Activated CD4-positive, alpha-beta T cell treated with anti-CD3 and anti-CD28 coated beads for 36 hours (primary cell): ENCODE results near the gene ERGIC1. TPM values are rescaled to one million over a fixed set of nuclear protein-coding genes. Genes with fewer than 3 reads are reported as not detected.
"Not testable (repeated sequence)": the region's sequence is repeated elsewhere in the genome, so short reads cannot be mapped to it uniquely, and the experiment has no call there.

Experiments used
- ATAC-seq: fragments of 200-7000 bp; cut with Tn5 transposase; one replicate; pipeline ENCODE4 v1.10.0; 2021; ENCODE audit warnings: mild to moderate bottlenecking, moderate library complexity
- CTCF ChIA-PET: fragments of 350-600 bp; sonication (Branson Sonifier 250); formaldehyde crosslinking; loops from one replicate; lab custom pipeline; 2021; ENCODE audit warnings: antibody characterized with exemption; lab: Charles Lee
- POLR2A ChIA-PET: fragments of 350-600 bp; sonication (Branson Sonifier 250); formaldehyde crosslinking; loops from one replicate; lab custom pipeline; 2021; ENCODE audit warnings: antibody characterized with exemption, inconsistent platforms; lab: Charles Lee
- DNase-seq: peaks from one replicate; pipeline ENCODE4 v3.0.0-alpha.2; 2020
- H3K27ac Mint-ChIP-seq: one replicate; pipeline ENCODE4 v1.8.0; 2021; ENCODE audit warnings: mixed read lengths
- H3K27me3 Mint-ChIP-seq: one replicate; pipeline ENCODE4 v1.8.0; 2021; ENCODE audit warnings: mixed read lengths
- H3K36me3 Mint-ChIP-seq: one replicate; pipeline ENCODE4 v1.8.0; 2021; ENCODE audit warnings: low read depth, mixed read lengths
- H3K4me1 Mint-ChIP-seq: one replicate; pipeline ENCODE4 v1.8.0; 2021; ENCODE audit warnings: mixed read lengths
- H3K4me3 Mint-ChIP-seq: one replicate; pipeline ENCODE4 v1.8.0; 2021; ENCODE audit warnings: mild to moderate bottlenecking, moderate library complexity, mixed read lengths
- H3K9me3 Mint-ChIP-seq: one replicate; pipeline ENCODE4 v1.8.0; 2021; ENCODE audit warnings: low read depth, mixed read lengths
- intact Hi-C, 2 experiments: fragments of 100-400 bp; cut with DNase I in 1 of 2; cut with micrococcal nuclease in 1 of 2; formaldehyde crosslinking; loops; one replicate each; pipeline versions ENCODE4 v1.14.2 to v1.15.1; 2022 to 2024; cut with DNase I, micrococcal nuclease
- total RNA-seq, 2 experiments: library from RNA; stranded (reverse); gene quantifications; one replicate each; pipeline ENCODE4 v1.2.3, GENCODE V29; 2021

Gene ERGIC1
- total RNA-seq, 2 experiments from 2014 or later, result 40.3 to 50.0 TPM

DNA sequence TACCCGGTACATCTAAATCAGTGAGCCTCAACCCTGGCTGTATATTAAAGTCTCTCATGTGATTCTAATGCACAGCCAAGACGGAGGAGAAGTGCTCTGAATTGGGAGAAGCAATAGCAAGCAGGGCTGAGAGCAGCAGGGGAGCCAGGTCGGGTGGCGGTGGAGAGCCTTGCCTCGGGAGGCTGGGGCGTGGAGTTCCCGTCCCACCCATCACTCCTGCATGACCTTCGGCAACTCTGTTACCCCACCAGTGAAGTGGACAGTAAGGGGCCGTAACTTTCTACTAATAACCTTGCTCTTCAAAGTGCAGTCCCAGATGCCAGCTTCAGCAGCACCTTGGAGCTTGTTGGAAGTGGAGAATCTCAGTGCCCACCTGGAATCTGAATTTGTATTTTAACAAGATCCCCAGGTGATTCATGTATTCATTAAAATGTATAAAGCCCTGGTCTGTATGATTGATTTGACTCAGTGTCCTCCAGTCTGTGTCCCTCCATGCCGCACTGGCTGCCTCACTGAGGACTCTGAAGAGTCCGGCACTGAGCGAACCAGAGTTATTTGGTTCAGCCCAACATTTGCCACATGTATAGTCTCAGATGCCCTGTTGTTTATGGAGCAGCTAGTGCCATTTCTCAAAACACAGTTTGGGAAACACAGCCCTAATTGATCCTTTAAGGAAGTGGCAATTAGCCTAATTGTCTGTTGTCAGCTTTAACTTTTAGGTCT lies 6.5 kb downstream of the ERGIC1 start:
- ChIA-PET CTCF (interaction anchor here (1.0 to 1.2 kb wide), 2 partner anchors 9 to 11 kb away, joined by 3 read pairs; no protein-coding TSS in a partner anchor), POLR2A (no interaction called here)
- ATAC-seq (no peak), DNase-seq (no peak)
- intact Hi-C loops, result loop anchor here in 1 of 2 experiments (10.0 kb wide), 1 partner anchor 74 kb away; no protein-coding TSS in a partner anchor
- Mint-ChIP-seq H3K9me3 (no peaks in the 10 kb centered on the region), H3K27ac (no peak overlapping the region), H3K36me3 (peaks cover 5% of the 10 kb centered on the region), H3K4me1 (peaks cover 29% of the 10 kb centered on the region), H3K27me3 (no peaks in the 10 kb centered on the region), H3K4me3 (no peak overlapping the region)

DNA sequence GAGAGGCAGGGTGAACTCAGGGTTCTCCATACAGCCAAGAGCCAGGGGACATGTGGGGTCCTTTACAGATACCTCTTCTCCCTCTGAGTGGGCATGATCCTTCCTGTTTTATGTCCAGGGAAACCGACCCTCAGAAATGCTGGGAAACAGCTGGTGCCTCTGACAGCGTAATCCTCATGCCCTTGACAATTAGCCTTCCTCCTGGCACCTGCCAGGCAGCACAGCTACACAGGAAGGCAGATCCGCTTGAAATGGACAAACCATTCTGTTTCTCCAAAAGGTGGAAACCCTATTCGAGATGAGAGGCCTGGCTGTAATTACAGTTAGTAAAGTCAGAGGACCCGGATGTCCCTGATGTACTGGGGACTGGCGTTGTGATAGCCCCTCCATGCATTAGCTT lies 7.2 kb downstream of the ERGIC1 start:
- peaks cover 22% of the 10 kb centered on the region for H3K4me1 Mint-ChIP-seq
- DNase-seq (no peak), ATAC-seq (no peak)
- no peak overlapping the region for H3K4me3 Mint-ChIP-seq
- POLR2A ChIA-PET, result no interaction called here
- H3K36me3 Mint-ChIP-seq, result peaks cover 5% of the 10 kb centered on the region
- no peaks in the 10 kb centered on the region for H3K27me3 Mint-ChIP-seq
- intact Hi-C loops, result loop anchor here in 1 of 2 experiments (10.0 kb wide), 1 partner anchor 74 kb away; no protein-coding TSS in a partner anchor
- CTCF ChIA-PET, result interaction anchor here (1.2 kb wide), 1 partner anchor 9 kb away, joined by 3 read pairs; no protein-coding TSS in a partner anchor
- no peak overlapping the region for H3K27ac Mint-ChIP-seq
- H3K9me3 Mint-ChIP-seq, result no peaks in the 10 kb centered on the region

DNA sequence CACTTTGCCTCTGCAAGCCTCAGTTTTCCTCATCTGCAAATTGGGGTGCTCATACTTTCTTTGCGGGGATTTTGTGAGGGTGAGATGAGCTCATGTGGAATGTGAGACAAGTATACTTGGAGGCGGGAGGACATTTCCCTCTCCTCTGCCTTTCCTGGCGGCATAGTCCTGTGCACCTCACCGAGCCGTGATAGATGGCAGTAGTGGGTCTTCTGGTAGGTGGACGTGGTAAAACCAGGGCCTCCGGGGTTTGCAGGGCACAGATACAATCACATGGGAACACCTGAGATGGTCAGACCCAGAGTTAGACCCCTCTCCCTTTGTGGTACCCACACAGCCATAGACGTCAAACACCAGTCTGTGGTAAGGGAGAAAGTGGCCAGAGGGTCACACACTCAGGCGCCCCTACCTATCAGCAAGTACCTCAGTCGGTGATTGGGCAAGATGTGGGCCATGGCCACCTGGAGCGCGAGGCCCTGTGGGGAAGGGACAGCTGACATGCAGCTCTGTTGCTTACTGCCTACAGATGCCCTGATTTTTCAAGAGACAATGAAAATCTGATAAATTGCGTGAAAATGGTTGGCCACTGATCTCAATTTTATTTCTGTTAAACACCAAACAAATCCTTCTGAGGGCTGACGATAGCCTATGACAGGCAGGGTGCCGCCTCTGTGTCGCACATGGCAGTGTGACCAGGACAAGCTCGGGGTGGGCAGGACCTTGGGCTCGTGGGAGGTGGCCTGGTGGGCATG lies 9.9 kb downstream of the ERGIC1 start:
- Mint-ChIP-seq H3K36me3 (no peaks in the 10 kb centered on the region), H3K4me1 (peaks cover 11% of the 10 kb centered on the region), H3K4me3 (no peak overlapping the region), H3K27me3 (no peaks in the 10 kb centered on the region), H3K27ac (no peak overlapping the region), H3K9me3 (no peaks in the 10 kb centered on the region)
- ChIA-PET POLR2A (no interaction called here), CTCF (interaction anchor here (0.7 kb wide), 1 partner anchor 204 kb away, joined by 3 read pairs; no protein-coding TSS in a partner anchor)
- DNase-seq, result no peak
- no peak for ATAC-seq
- intact Hi-C loops, result loop anchor here in 1 of 2 experiments (10.0 kb wide), 1 partner anchor 71 kb away; no protein-coding TSS in a partner anchor

DNA sequence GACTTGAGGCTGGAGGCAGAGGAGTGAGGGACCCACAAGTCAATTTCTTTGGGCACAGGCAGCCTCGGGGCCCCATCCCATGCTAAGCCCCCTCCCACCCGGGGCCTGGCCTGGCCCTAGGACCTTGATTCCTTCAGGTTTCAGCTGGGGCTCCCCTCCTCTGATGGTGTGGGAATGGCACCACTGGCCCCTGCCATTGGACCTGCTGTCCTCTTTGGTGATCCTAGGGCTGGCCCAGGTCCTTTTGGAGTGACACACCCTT lies 10.5 kb downstream of the ERGIC1 start:
- intact Hi-C loops, result loop anchor here in 1 of 2 experiments (10.0 kb wide), 1 partner anchor 70 kb away; no protein-coding TSS in a partner anchor
- no peak for ATAC-seq
- ChIA-PET CTCF (no interaction called here), POLR2A (no interaction called here)
- H3K9me3 Mint-ChIP-seq, result no peaks in the 10 kb centered on the region
- peaks cover 15% of the 10 kb centered on the region for H3K4me1 Mint-ChIP-seq
- no peak for DNase-seq
- no peak overlapping the region for H3K27ac Mint-ChIP-seq
- H3K36me3 Mint-ChIP-seq, result no peaks in the 10 kb centered on the region
- no peaks in the 10 kb centered on the region for H3K27me3 Mint-ChIP-seq
- no peak overlapping the region for H3K4me3 Mint-ChIP-seq

DNA sequence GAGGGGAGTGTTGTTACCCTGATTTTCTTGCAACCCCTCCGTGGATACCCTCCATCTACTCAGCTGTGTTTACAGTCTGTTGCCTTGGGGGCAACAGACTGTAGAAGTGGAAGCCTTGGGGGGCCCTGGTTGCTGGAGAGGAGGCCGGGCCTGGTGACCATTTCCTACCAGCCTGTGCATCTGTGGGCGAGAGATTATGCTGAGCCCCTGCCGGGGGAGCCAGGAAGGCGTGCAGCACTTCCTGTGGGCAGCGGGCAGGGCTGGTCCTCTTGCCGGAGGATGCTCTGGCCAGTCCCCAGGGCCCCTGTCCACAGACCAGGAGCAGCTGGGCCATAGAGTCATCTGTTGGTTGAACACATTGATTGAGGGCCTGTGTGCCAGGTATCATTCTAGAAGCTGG lies 11.1 kb downstream of the ERGIC1 start:
- ChIA-PET CTCF (interaction anchor here (0.7 to 1.0 kb wide), 2 partner anchors 24 to 128 kb away, joined by 3 read pairs; no protein-coding TSS in a partner anchor), POLR2A (no interaction called here)
- no peak for ATAC-seq
- no peaks in the 10 kb centered on the region for H3K9me3 Mint-ChIP-seq
- H3K27ac Mint-ChIP-seq, result no peak overlapping the region
- no peaks in the 10 kb centered on the region for H3K27me3 Mint-ChIP-seq
- H3K4me3 Mint-ChIP-seq, result no peak overlapping the region
- H3K36me3 Mint-ChIP-seq, result no peaks in the 10 kb centered on the region
- intact Hi-C loops, result loop anchor here in 1 of 2 experiments (5.0 to 10.0 kb wide), 2 partner anchors 70 to 128 kb away; no protein-coding TSS in a partner anchor
- DNase-seq, result no peak
- peaks cover 20% of the 10 kb centered on the region for H3K4me1 Mint-ChIP-seq

DNA sequence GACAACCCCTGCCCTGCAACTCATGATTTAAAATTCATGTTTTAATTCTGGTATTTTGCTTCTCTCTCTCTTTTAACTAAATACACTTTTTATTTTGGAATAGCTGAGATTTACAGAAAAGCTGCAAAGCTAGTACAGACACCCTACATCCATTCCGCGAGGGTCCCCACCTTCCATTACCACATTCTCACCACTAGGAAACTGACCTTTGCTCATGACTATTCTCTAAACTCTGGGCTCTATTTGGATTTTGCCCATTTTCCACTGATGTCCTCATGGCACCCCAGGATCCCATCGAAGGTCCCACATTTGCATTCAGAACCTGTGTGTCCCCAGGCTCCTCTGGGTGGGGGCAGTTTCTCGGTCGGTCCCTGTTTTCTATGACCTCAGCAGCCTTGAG lies 11.5 kb downstream of the ERGIC1 start:
- Mint-ChIP-seq H3K4me3 (no peak overlapping the region), H3K27ac (no peak overlapping the region), H3K36me3 (no peaks in the 10 kb centered on the region), H3K27me3 (no peaks in the 10 kb centered on the region), H3K4me1 (peaks cover 21% of the 10 kb centered on the region), H3K9me3 (no peaks in the 10 kb centered on the region)
- intact Hi-C loops, result loop anchor here in 1 of 2 experiments (5.0 to 10.0 kb wide), 2 partner anchors 69 to 128 kb away; no protein-coding TSS in a partner anchor
- no peak for ATAC-seq
- POLR2A ChIA-PET, result no interaction called here
- CTCF ChIA-PET, result interaction anchor here (0.7 to 1.0 kb wide), 2 partner anchors 24 to 129 kb away, joined by 3 read pairs; no protein-coding TSS in a partner anchor
- DNase-seq, result no peak

DNA sequence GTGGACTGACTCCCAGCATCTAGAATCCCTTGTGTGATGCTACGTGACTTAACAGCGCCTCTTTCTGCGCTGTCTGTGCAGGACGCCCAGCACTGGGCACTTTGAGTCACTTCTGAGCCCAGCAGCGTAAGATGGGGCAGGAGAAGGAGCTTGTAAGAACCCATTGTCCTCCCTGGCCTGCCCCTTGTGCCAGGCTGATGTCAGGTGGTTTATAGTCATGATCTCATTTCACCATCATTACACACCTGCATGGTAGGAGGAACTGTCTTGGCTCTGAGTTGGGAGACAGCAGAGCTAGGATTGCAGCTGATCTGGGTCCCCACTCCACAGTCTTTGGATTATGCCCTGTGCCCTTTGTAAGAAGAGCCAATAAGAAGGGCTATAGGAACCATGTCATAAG lies 12.2 kb downstream of the ERGIC1 start:
- Mint-ChIP-seq H3K9me3 (no peaks in the 10 kb centered on the region), H3K27me3 (no peaks in the 10 kb centered on the region), H3K36me3 (no peaks in the 10 kb centered on the region), H3K4me1 (peaks cover 21% of the 10 kb centered on the region), H3K27ac (no peak overlapping the region), H3K4me3 (no peak overlapping the region)
- CTCF ChIA-PET, result interaction anchor here (1.2 kb wide), 1 partner anchor 131 kb away, joined by 3 read pairs; no protein-coding TSS in a partner anchor
- DNase-seq, result no peak
- POLR2A ChIA-PET, result no interaction called here
- no peak for ATAC-seq
- intact Hi-C loops, result loop anchor here in 1 of 2 experiments (5.0 to 10.0 kb wide), 2 partner anchors 69 to 129 kb away; no protein-coding TSS in a partner anchor

DNA sequence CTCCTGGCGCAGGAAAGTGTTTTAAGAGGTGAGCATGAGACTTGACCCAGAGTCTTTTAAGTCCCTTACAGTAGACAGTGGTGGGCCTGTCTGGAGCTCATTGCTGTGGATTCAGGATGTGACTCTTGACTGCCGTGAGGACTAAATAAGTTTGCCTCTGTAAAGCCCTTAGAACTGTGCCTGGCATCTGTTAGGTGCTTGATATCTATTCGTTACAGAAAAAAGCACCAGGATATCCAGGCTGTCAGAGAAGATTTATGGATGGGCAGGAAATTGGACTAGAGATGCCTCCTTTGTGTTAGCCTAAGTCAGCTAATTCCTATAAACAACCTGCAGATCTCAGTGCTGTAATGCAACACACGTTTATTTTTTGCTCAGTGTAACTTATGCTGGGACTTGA lies 12.6 kb downstream of the ERGIC1 start:
- intact Hi-C loops, result loop anchor here in 1 of 2 experiments (5.0 to 10.0 kb wide), 2 partner anchors 68 to 129 kb away; no protein-coding TSS in a partner anchor
- Mint-ChIP-seq H3K36me3 (no peaks in the 10 kb centered on the region), H3K27ac (no peak overlapping the region), H3K4me3 (no peak overlapping the region), H3K27me3 (no peaks in the 10 kb centered on the region), H3K4me1 (peaks cover 21% of the 10 kb centered on the region), H3K9me3 (no peaks in the 10 kb centered on the region)
- no peak for DNase-seq
- ATAC-seq, result no peak
- ChIA-PET POLR2A (no interaction called here), CTCF (interaction anchor here (1.2 kb wide), 1 partner anchor 132 kb away, joined by 3 read pairs; no protein-coding TSS in a partner anchor)

DNA sequence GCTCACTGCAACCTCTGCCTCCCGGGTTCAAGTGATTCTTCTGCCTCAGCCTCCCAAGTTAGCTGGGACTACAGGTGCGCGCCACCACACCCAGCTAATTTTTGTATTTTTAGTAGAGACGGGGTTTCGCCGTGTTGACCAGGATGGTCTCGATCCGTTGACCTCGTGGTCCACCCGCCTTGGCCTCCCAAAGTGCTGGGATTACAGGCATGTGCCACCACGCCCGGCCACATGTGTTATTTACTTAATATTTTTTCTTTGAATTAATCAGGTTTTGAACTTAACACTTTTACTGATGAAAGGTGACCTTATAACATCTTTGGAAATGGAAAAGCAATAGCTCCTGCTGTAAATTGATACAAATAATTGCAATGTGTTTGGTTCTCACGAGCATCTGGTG lies 13.5 kb downstream of the ERGIC1 start:
- H3K36me3 Mint-ChIP-seq, H3K9me3 Mint-ChIP-seq, H3K4me3 Mint-ChIP-seq, DNase-seq, H3K27ac Mint-ChIP-seq, ATAC-seq, H3K27me3 Mint-ChIP-seq, POLR2A ChIA-PET: not testable (repeated sequence)
- CTCF ChIA-PET, result interaction anchor here (0.6 kb wide), 1 partner anchor 356 kb away, joined by 3 read pairs; no protein-coding TSS in a partner anchor
- peaks cover 23% of the 10 kb centered on the region for H3K4me1 Mint-ChIP-seq
- intact Hi-C loops, result loop anchor here in 1 of 2 experiments (5.0 to 10.0 kb wide), 2 partner anchors 67 to 130 kb away; no protein-coding TSS in a partner anchor

DNA sequence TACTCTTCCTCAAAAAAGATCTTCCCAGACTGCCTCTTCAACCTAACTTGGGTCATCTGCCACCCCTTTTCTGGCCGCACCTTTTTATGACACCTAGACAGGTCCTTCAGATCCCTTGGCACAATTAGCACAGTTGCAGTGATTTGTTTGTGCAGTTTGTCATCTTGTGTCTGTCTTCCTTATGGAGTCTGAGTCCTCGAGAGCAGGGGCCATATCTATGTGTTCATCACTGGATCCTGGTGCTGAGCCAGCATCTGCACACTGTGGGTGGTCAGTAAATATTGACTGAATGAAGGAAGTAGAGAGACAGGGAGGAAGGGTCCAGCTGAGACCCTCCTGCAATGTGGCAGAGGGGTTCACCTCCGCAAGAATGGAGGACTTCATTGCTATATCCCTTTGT lies 14.4 kb downstream of the ERGIC1 start:
- Mint-ChIP-seq H3K9me3 (no peaks in the 10 kb centered on the region), H3K4me1 (peaks cover 25% of the 10 kb centered on the region), H3K4me3 (no peak overlapping the region), H3K27ac (no peak overlapping the region), H3K27me3 (no peaks in the 10 kb centered on the region), H3K36me3 (no peaks in the 10 kb centered on the region)
- ATAC-seq (no peak), DNase-seq (no peak)
- intact Hi-C loops, result loop anchor here in 1 of 2 experiments (5.0 to 10.0 kb wide), 2 partner anchors 66 to 131 kb away; no protein-coding TSS in a partner anchor
- ChIA-PET CTCF (interaction anchor here (0.6 to 1.6 kb wide), 2 partner anchors 18 to 355 kb away, joined by 3 read pairs; no protein-coding TSS in a partner anchor), POLR2A (no interaction called here)
